GM12872 (cell line): ENCODE measurements around the gene PARP9.

Source experiments
- TF ChIP-seq, protein P1 (sequence below): IDR thresholded peaks from 3 replicates; pipeline ENCODE4 v1.5.1; 2011; ENCODE audit warnings: low read depth, mild to moderate bottlenecking, low read length, moderate library complexity; ENCODE audit not compliant: insufficient read depth

PARP9 gene

DNA sequence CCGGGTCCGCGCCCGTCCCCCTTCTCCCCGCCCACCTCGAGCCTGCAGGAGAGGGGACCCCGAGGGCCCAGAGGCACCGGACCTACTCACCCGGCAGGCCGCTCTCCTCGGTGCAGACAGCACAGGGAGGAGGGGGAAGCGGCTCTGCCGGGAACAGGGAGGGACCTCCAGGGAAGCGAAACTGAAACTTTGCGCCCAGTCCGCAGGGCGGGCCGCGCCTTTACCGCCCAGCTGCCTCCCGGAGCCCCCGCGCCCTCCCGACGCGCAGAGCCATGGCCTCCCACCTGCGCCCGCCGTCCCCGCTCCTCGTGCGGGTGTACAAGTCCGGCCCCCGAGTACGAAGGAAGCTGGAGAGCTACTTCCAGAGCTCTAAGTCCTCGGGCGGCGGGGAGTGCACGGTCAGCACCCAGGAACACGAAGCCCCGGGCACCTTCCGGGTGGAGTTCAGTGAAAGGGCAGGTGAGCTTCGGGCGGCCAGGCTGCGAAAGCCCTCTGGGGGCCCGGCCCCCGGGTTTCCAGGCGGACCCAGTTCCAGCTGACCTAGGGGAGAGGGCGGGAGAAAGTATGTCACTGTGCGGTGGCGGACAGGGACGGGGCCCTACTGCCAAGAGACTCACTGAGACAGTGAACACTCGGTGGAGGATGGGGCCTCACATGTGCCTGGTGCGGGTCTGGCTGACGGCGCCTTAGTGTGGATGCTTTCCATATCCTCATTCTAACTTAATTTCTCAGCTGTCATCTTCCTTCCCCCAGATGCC, at the start of gene PARP9, which contains the start of gene DTX3L:
Gene PARP9, minus strand, starts transcription at position 146 of the 758 bp plus-strand sequence. CDS start 4,680 bp downstream, outside the sequence.
Gene DTX3L, plus strand, starts transcription at position 184 of the 758 bp plus-strand sequence. Its CDS starts 89 bp downstream, at position 273.
- TF ChIP-seq, protein P1, sequence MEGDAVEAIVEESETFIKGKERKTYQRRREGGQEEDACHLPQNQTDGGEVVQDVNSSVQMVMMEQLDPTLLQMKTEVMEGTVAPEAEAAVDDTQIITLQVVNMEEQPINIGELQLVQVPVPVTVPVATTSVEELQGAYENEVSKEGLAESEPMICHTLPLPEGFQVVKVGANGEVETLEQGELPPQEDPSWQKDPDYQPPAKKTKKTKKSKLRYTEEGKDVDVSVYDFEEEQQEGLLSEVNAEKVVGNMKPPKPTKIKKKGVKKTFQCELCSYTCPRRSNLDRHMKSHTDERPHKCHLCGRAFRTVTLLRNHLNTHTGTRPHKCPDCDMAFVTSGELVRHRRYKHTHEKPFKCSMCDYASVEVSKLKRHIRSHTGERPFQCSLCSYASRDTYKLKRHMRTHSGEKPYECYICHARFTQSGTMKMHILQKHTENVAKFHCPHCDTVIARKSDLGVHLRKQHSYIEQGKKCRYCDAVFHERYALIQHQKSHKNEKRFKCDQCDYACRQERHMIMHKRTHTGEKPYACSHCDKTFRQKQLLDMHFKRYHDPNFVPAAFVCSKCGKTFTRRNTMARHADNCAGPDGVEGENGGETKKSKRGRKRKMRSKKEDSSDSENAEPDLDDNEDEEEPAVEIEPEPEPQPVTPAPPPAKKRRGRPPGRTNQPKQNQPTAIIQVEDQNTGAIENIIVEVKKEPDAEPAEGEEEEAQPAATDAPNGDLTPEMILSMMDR: no peak

DNA sequence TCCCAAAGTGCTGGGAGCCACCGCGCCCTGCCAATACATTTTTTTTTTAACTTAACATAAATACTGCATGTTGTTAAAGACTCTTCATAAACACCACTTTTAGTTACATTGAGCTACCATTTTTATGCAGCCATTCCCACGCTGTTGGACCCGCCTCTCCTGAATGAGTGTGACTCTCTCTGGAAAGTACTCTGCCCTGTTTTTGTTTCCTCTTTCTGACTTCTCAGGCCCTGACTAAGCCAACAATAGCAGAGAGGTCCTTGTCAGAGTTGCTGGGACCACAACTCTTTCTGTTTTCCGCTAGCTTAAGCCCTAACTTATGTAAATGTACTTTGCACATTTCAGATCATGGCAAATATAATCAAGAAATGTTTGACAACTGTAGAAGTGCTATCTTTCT, 48.6 kb upstream of the PARP9 start:
- TF ChIP-seq, protein P1: no peak

DNA sequence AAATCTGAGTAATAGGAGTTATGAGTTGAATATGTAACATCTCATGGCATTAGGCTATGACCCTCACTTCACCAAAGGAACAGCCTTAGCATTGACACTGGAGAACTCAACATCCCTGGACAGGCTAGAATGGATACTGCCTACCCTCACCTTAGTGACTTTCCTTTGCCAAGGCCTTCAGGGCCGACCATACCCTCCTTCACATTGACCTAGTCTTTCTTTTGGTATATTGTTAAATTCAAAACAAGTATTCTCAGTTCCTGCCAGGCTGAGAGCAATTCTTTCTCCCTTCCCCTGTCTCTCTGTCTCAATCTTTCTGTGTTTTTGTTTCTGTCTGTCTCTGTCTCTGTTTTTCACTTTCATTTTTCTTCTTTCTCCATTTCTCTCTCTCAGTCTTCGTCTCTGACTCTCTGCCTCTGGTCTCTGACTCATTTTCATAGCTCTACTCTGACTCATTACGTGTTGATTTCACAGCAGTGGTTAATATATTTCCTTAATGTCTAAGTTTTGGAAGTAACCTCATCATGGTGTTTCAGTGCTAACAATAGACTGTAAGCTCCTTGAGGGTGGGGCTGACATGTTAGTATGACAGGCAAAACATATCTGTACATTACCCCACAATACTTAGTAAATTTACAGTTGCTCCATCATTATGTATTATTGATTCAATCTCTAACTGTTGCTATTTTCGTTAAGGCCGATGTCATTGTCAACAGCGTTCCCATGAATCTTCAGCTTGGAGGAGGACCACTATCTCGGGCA, 45.9 kb upstream of the PARP9 start:
- TF ChIP-seq, protein P1: no peak

DNA sequence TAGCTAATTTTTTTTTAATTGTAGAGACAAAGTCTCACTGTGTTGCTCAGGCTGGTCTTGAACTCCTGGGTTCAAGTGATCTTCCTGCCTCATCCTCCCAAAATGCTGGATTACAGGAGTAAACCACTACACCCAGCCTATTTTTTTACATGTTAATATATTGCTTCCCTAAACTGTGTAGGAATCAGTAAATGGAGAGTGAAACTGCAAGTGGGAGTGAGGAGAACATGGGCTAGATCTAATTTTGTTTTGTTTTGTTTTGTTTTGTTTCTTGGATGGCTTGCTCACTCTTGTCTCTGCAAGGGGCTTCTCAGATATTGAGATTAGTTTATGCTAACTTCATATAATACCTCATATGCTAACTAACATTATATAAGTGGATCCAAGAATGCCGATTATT, 44.8 kb upstream of the PARP9 start:
- TF ChIP-seq, protein P1: no peak

DNA sequence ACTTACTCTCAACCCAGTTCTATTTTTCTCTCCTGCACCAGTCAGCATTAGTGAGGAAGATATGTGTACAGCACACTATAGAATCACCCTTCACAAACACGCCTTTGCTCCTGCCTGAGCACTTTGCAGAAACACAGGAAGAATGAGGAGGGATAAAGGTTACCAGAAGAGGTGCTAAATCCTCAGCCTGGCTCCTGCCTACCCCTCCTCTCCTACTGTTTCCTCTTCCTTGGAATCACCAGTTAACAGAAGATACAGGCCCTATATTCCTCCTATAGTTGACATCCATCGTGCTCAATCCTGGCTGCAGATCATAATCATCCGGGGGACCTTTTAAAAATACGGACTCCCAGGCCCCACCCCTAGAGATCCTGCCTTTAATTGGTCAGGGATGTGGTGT, 42.2 kb upstream of the PARP9 start:
- TF ChIP-seq, protein P1: no peak

DNA sequence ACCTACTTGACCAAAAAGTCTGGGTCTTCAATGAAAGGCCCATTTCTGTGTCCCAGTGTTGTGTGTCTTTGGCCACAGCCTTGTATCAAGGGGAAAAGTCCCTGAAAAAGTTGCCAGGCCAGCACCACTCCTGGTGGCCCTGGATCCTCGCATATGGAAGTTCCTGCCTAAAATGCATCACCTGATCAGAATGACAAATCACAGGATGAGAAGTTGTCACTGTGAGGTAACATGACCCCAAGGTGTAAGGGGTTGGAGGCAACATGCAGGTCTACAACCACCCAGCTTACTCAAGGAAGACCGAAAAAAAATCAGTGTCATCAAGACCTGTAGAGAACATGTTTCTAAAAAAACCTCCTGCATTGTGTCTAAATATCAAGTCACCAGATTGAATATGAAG, 39.0 kb upstream of the PARP9 start:
- TF ChIP-seq, protein P1: no peak

DNA sequence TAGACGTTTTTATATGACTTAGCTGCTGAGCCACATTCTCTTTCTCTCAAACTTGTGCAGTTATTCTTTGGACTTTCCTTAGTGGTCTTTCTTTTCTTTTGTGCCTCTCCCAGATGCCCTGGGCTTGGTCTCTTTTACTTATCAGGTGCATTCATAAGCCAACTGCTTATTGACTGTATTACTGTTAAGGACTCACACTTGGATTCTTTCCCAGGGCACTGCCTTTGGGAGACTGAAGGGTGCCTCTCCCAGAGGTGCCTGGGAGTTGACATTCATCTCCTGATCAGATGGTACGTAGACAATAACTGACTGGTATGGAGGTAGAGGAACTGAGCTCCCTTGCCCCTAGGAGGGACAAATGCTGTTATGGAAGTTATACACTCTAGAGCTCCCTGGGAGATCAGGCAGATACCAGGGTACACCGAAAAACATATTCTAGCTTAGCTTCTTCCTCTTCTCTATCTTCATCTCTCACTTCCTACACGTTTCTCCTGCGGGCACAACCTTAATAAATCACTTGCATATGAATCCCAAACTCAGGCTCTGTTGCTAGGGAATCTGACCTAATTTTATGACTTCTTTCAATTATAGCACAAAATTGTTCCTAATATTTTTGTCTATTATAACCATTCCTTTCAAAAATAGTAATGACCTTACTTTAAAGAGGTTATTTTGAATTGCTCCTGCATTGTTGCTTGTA, 38.1 kb upstream of the PARP9 start:
- TF ChIP-seq, protein P1: no peak
